ENCODE results near the gene TNIK.

Gene TNIK

GRCh38 chr3:171282041-171282440 lies 178.2 kb downstream of the TNIK start:
- Histone ChIP-seq H3K36me3 (ENCODE audit: control insufficient read depth, insufficient read depth, low read length) (no peaks in the 10 kb centered on the region), H3K4me3 (ENCODE audit: low read depth, low read length) (no peak overlapping the region), H2AFZ (no peak overlapping the region), H3K4me1 (no peaks in the 10 kb centered on the region), H3K27me3 (ENCODE audit: control insufficient read depth, insufficient read depth, low read length) (no peaks in the 10 kb centered on the region), H3K27ac (no peak overlapping the region), H3K4me2 (ENCODE audit: low read length) (no peak overlapping the region), H3K9ac (no peak overlapping the region), H3K9me3 (ENCODE audit: control insufficient read depth, low read length) (no peaks in the 10 kb centered on the region), H3K79me2 (no peaks in the 10 kb centered on the region)
- TF ChIP-seq CTCF (IDR thresholded peaks at IDR 0.05) = no peak

- Histone ChIP-seq H3K4me1 (no peaks in the 10 kb centered on the region), H3K27me3 (ENCODE audit: control insufficient read depth, insufficient read depth, low read length) (no peaks in the 10 kb centered on the region), H3K4me3 (ENCODE audit: low read depth, low read length) (no peak overlapping the region), H3K9me3 (ENCODE audit: control insufficient read depth, low read length) (no peaks in the 10 kb centered on the region), H2AFZ (no peak overlapping the region), H3K9ac (no peak overlapping the region), H3K4me2 (ENCODE audit: low read length) (no peak overlapping the region), H3K36me3 (ENCODE audit: control insufficient read depth, insufficient read depth, low read length) (no peaks in the 10 kb centered on the region), H3K79me2 (no peaks in the 10 kb centered on the region), H3K27ac (no peak overlapping the region)
- no peak for TF ChIP-seq CTCF (IDR thresholded peaks at IDR 0.05)
Observed at GRCh38 chr3:171281256-171281992, 178.8 kb downstream of the TNIK start.

- no peak for TF ChIP-seq CTCF (IDR thresholded peaks at IDR 0.05)
- Histone ChIP-seq H2AFZ (no peak overlapping the region), H3K27ac (no peak overlapping the region), H3K4me1 (no peaks in the 10 kb centered on the region), H3K27me3 (ENCODE audit: control insufficient read depth, insufficient read depth, low read length) (no peaks in the 10 kb centered on the region), H3K9ac (no peak overlapping the region), H3K36me3 (ENCODE audit: control insufficient read depth, insufficient read depth, low read length) (no peaks in the 10 kb centered on the region), H3K9me3 (ENCODE audit: control insufficient read depth, low read length) (no peaks in the 10 kb centered on the region), H3K4me2 (ENCODE audit: low read length) (no peak overlapping the region), H3K79me2 (no peaks in the 10 kb centered on the region), H3K4me3 (ENCODE audit: low read depth, low read length) (no peak overlapping the region)
Observed at GRCh38 chr3:171279972-171280371, 180.2 kb downstream of the TNIK start.

DNA sequence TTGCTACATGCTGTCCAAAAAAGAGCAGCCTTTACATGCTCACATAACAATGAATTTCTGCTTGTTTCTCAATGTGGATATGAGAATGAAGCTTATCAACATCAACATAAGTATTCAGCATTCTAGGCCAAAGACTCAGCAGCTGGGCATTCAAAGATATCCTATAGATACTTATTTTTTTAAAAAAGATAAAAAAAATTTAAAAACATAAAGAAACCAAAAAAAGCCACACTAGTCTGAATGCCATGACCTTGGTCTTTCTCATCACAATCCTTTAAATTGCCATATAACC lies 182.0 kb downstream of the TNIK start:
- no peak for TF ChIP-seq CTCF (IDR thresholded peaks at IDR 0.05)
- H3K27ac ChIP-seq = no peak overlapping the region
- H3K27me3 ChIP-seq (ENCODE audit: control insufficient read depth, insufficient read depth, low read length) = no peaks in the 10 kb centered on the region

More for the DNA sequence above, 182.0 kb downstream of the TNIK start:
- H3K4me1 ChIP-seq = no peaks in the 10 kb centered on the region
- H3K4me2 ChIP-seq (ENCODE audit: low read length) = no peak overlapping the region
- no peak overlapping the region for H3K4me3 ChIP-seq (ENCODE audit: low read depth, low read length)
- H3K9me3 ChIP-seq (ENCODE audit: control insufficient read depth, low read length) = no peaks in the 10 kb centered on the region
- no peak overlapping the region for H2AFZ ChIP-seq
- H3K9ac ChIP-seq = no peak overlapping the region
- no peaks in the 10 kb centered on the region for H3K79me2 ChIP-seq
- no peaks in the 10 kb centered on the region for H3K36me3 ChIP-seq (ENCODE audit: control insufficient read depth, insufficient read depth, low read length)
